WTC11 (cell line): ENCODE data around the gene CCDC57.

Experiments
- MYBL2 ChIP-seq: sonication (generic); formaldehyde crosslinking; IDR thresholded peaks from 2 replicates; pipeline ENCODE4 v1.8.1; 2023; ENCODE audit warnings: mild to moderate bottlenecking, moderate library complexity, missing genetic modification reagents
- SMAD4 ChIP-seq: sonication (generic); formaldehyde crosslinking; IDR thresholded peaks from 2 replicates; pipeline ENCODE4 v1.8.0; 2022; ENCODE audit warnings: mild to moderate bottlenecking, missing genetic modification reagents
- TEAD1 ChIP-seq: sonication (generic); formaldehyde crosslinking; IDR thresholded peaks from 2 replicates; pipeline ENCODE4 v1.8.0; 2022; ENCODE audit warnings: mild to moderate bottlenecking, missing genetic modification reagents
- TP53 ChIP-seq: sonication (generic); formaldehyde crosslinking; IDR thresholded peaks from 2 replicates; pipeline ENCODE4 v1.8.1; 2023; ENCODE audit warnings: mild to moderate bottlenecking, missing genetic modification reagents
- ZNF232 ChIP-seq: sonication (generic); formaldehyde crosslinking; IDR thresholded peaks from 2 replicates; pipeline ENCODE4 v1.8.0; 2022; ENCODE audit warnings: mild to moderate bottlenecking, missing genetic modification reagents
- TF ChIP-seq, protein P1 (sequence below): sonication (generic); formaldehyde crosslinking; IDR thresholded peaks from 2 replicates; pipeline ENCODE4 v1.8.1; 2022; ENCODE audit warnings: mild to moderate bottlenecking, missing genetic modification reagents, moderate library complexity, borderline replicate concordance
- TF ChIP-seq, protein P2 (sequence below): fragments of 200-600 bp; IDR thresholded peaks from 2 replicates; pipeline ENCODE4 v1.8.0; 2022; ENCODE audit warnings: antibody characterized with exemption
- TF ChIP-seq, protein P3 (sequence below): sonication (generic); formaldehyde crosslinking; IDR thresholded peaks from 2 replicates; pipeline ENCODE4 v1.8.1; 2022; ENCODE audit warnings: low read depth, missing genetic modification reagents, borderline replicate concordance
- TF ChIP-seq, protein P4 (sequence below): fragments of 250-450 bp; sonication (Bioruptor Pico); IDR thresholded peaks from 2 replicates; pipeline ENCODE4 v1.9.0; 2021; ENCODE audit warnings: mild to moderate bottlenecking

DNA sequence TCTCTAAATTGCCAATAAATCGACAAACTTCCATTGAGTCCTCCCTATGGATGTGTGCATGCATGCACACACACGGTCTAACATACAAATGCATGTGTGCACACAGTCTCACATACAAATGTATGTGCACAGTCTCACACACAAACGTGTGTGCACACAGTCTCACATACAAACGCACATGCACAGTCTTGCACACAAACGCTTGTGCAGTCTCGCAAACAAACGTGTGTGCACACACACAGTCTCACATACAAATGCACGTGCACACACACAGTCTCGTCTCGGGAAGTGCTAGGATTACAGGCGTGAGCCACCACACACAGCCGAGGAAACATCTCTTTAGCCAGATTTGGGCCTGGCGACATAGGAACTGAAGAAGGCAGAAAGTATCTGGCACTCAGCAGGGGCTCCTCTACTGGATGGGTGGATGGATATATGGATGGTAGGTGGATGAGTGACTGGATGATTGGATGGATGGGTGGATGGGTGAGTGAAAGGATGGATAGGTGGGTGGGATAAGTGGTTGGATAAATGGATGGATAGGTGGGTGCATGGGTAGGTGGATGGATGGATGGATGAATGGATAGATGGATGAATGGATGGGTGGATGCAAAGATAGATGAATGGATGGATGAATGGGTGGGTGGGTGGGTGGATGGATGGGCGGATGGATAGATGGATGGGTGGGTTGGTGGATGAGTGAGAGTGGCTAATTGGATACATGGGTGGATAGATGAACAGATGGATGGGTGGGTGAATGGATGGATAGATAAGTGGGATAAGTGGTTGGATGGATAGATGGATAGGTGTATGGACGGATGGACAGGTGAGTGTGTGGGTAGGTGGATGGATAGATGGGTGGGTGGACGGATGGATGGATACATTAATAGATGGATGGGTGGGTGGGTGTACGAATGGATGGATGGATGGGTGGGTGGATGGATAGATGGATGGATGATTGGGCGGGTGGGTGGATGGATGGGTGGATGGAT is 65.7 kb downstream of the CCDC57 start:
- TF ChIP-seq SMAD4 (no peak), MYBL2 (CRISPR knock-in tag) (no peak), ZNF232 (CRISPR knock-in tag) (no peak), TEAD1 (no peak), TP53 (CRISPR knock-in tag) (no peak)
- TF ChIP-seq, protein P1, sequence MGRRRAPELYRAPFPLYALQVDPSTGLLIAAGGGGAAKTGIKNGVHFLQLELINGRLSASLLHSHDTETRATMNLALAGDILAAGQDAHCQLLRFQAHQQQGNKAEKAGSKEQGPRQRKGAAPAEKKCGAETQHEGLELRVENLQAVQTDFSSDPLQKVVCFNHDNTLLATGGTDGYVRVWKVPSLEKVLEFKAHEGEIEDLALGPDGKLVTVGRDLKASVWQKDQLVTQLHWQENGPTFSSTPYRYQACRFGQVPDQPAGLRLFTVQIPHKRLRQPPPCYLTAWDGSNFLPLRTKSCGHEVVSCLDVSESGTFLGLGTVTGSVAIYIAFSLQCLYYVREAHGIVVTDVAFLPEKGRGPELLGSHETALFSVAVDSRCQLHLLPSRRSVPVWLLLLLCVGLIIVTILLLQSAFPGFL (CRISPR knock-in tag) = no peak
- TF ChIP-seq, protein P2, sequence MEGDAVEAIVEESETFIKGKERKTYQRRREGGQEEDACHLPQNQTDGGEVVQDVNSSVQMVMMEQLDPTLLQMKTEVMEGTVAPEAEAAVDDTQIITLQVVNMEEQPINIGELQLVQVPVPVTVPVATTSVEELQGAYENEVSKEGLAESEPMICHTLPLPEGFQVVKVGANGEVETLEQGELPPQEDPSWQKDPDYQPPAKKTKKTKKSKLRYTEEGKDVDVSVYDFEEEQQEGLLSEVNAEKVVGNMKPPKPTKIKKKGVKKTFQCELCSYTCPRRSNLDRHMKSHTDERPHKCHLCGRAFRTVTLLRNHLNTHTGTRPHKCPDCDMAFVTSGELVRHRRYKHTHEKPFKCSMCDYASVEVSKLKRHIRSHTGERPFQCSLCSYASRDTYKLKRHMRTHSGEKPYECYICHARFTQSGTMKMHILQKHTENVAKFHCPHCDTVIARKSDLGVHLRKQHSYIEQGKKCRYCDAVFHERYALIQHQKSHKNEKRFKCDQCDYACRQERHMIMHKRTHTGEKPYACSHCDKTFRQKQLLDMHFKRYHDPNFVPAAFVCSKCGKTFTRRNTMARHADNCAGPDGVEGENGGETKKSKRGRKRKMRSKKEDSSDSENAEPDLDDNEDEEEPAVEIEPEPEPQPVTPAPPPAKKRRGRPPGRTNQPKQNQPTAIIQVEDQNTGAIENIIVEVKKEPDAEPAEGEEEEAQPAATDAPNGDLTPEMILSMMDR = no peak
- TF ChIP-seq, protein P3, sequence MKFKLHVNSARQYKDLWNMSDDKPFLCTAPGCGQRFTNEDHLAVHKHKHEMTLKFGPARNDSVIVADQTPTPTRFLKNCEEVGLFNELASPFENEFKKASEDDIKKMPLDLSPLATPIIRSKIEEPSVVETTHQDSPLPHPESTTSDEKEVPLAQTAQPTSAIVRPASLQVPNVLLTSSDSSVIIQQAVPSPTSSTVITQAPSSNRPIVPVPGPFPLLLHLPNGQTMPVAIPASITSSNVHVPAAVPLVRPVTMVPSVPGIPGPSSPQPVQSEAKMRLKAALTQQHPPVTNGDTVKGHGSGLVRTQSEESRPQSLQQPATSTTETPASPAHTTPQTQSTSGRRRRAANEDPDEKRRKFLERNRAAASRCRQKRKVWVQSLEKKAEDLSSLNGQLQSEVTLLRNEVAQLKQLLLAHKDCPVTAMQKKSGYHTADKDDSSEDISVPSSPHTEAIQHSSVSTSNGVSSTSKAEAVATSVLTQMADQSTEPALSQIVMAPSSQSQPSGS (CRISPR knock-in tag) = no peak
- TF ChIP-seq, protein P4, sequence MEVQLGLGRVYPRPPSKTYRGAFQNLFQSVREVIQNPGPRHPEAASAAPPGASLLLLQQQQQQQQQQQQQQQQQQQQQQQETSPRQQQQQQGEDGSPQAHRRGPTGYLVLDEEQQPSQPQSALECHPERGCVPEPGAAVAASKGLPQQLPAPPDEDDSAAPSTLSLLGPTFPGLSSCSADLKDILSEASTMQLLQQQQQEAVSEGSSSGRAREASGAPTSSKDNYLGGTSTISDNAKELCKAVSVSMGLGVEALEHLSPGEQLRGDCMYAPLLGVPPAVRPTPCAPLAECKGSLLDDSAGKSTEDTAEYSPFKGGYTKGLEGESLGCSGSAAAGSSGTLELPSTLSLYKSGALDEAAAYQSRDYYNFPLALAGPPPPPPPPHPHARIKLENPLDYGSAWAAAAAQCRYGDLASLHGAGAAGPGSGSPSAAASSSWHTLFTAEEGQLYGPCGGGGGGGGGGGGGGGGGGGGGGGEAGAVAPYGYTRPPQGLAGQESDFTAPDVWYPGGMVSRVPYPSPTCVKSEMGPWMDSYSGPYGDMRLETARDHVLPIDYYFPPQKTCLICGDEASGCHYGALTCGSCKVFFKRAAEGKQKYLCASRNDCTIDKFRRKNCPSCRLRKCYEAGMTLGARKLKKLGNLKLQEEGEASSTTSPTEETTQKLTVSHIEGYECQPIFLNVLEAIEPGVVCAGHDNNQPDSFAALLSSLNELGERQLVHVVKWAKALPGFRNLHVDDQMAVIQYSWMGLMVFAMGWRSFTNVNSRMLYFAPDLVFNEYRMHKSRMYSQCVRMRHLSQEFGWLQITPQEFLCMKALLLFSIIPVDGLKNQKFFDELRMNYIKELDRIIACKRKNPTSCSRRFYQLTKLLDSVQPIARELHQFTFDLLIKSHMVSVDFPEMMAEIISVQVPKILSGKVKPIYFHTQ (CRISPR knock-in tag) = no peak
